A549 treated with RU486 at 1 μM for 4 hours (cell line): Measurements from ENCODE around the gene SCEL. TPM values are rescaled to one million over a fixed set of nuclear protein-coding genes. Genes with fewer than 3 reads are reported as not detected.

Source experiments
- total RNA-seq: library from RNA; stranded (reverse); fragments of 200-300 nt; extraction: Qiagen RNA extraction; gene quantifications from 5 replicates; pipeline ENCODE4 v1.2.3, GENCODE V29; 2022; ENCODE audit warnings: low read depth

The SCEL gene, protein sequence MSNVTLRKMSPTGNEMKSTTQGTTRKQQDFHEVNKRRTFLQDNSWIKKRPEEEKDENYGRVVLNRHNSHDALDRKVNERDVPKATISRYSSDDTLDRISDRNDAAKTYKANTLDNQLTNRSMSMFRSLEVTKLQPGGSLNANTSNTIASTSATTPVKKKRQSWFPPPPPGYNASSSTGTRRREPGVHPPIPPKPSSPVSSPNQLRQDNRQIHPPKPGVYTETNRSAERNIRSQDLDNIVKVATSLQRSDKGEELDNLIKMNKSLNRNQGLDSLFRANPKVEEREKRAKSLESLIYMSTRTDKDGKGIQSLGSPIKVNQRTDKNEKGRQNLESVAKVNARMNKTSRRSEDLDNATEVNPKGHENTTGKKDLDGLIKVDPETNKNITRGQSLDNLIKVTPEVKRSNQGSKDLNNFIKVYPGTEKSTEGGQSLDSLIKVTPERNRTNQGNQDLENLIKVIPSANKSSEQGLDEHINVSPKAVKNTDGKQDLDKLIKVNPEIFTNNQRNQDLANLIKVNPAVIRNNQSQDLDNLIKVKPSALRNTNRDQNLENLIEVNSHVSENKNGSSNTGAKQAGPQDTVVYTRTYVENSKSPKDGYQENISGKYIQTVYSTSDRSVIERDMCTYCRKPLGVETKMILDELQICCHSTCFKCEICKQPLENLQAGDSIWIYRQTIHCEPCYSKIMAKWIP
- 0.38 to 0.96 TPM (median 0.60 TPM) in 5 replicates for total RNA-seq

DNA sequence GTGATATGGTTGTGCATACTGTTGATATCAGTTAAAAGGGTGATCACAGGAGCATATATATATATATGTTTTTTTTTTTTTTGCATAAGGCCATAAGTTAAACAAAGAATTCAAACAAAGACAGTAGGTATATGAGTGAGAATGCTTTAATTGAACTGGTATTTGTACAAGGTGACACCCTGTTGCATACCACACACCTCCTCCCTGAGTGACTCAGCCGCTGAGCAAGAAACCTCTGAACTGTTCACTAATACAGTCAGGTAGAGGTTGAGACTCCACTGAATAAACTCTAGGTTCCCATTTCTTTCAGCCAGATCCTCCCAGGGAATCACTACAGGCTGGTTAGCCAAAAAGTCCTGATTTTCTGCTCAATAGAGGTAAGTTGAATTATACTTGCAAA lies at the start of gene SCEL:
Gene SCEL, plus strand, starts transcription at position 259 of the 400 bp plus-strand sequence. CDS start 20,170 bp downstream, outside the sequence.

Other genes with a start within 250 kb of the SCEL start
- 15.0 to 20.8 TPM (median 18.6 TPM) in 5 replicates for gene MYCBP2, start 208.6 kb upstream of the SCEL start, total RNA-seq
- gene SLAIN1, start 162.0 kb downstream of the SCEL start, total RNA-seq: 0.47 to 0.62 TPM (median 0.51 TPM) in 5 replicates